Measurements from ENCODE around the gene ENTPD7. TPM values are rescaled to one million over a fixed set of nuclear protein-coding genes. Genes with fewer than 3 reads are reported as not detected.
A peak's percentile ranks its signal among the peaks of the same experiment; 100 is the strongest.

ENTPD7 gene
- total RNA-seq, 4 donors from 2014 or later = 11.6 to 76.0 (median 35.2) TPM

DNA sequence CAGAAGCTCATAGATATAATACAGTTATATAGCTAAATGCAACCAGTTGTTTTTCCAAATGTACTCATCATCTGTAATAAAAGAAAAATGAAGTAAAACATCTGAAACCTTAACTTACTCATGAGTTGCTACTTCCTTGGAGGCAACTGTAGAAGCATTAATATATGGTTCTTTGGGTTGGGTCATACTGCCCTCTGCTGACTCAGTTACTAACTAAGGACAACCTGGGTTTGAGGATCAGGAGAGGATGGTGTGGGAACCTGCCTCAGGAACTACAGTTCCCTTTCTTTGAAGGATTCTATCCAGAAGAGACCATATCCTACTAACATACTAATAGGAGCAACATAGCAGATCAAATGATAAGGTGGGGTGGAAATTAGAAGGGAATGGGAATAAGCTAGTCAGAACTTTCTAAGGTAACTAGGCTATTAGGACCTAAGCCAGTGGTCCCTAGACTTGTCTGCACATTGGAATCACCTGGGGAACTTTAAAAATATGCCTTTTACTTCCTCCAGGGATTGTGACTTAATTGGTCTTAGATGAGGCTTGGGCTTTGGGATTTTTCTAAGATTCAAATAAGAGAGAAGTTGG lies 51.9 kb downstream of the ENTPD7 start:
- Histone ChIP-seq H3K27ac (no peak overlapping the region), H3K27me3 (no peaks in the 10 kb centered on the region), H3K36me3 (peaks cover 0 to 71% (median 0%) of the 10 kb centered on the region in 3 donors), H3K9me3 (no peaks in the 10 kb centered on the region), H3K4me3 (no peak overlapping the region), H3K4me1 (peaks cover 0 to 5% (median 0%) of the 10 kb centered on the region in 4 donors)
- TF ChIP-seq, protein P1, sequence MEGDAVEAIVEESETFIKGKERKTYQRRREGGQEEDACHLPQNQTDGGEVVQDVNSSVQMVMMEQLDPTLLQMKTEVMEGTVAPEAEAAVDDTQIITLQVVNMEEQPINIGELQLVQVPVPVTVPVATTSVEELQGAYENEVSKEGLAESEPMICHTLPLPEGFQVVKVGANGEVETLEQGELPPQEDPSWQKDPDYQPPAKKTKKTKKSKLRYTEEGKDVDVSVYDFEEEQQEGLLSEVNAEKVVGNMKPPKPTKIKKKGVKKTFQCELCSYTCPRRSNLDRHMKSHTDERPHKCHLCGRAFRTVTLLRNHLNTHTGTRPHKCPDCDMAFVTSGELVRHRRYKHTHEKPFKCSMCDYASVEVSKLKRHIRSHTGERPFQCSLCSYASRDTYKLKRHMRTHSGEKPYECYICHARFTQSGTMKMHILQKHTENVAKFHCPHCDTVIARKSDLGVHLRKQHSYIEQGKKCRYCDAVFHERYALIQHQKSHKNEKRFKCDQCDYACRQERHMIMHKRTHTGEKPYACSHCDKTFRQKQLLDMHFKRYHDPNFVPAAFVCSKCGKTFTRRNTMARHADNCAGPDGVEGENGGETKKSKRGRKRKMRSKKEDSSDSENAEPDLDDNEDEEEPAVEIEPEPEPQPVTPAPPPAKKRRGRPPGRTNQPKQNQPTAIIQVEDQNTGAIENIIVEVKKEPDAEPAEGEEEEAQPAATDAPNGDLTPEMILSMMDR (IDR thresholded peaks at IDR 0.05) = peak in 4 of 6 experiments; percentile 52 to 75 (median 64)
- TF ChIP-seq POLR2A (IDR thresholded peaks at IDR 0.05) = no peak
- peak in 1 of 3 donors; percentile 57 for DNase-seq

DNA sequence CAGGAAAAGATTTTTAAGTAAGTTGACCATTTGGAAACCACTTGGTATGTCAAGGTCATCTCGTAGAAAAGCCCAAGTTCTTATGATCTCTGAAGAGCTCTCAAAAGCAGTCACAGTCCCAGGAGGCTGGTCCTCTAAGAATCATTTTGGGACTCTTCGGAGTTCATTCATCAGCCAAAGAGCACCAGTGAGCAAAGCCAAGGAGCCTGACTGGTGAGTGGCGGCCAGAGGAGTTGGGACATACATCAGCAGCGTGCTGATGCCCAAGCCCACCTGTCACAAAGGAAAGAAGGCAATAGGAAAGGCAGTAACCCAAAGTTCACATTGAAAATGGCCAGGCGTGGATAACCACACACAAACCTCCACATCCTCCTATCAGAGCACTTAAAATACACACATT lies 55.1 kb downstream of the ENTPD7 start:
- Histone ChIP-seq H3K27me3 (no peaks in the 10 kb centered on the region), H3K4me3 (no peak overlapping the region), H3K9me3 (no peaks in the 10 kb centered on the region), H3K4me1 (no peaks in the 10 kb centered on the region), H3K36me3 (peaks cover 0 to 82% (median 0%) of the 10 kb centered on the region in 3 donors), H3K27ac (no peak overlapping the region)
- TF ChIP-seq, protein P1 (IDR thresholded peaks at IDR 0.05) = no peak
- no peak for TF ChIP-seq POLR2A (IDR thresholded peaks at IDR 0.05)
- DNase-seq = no peak

DNA sequence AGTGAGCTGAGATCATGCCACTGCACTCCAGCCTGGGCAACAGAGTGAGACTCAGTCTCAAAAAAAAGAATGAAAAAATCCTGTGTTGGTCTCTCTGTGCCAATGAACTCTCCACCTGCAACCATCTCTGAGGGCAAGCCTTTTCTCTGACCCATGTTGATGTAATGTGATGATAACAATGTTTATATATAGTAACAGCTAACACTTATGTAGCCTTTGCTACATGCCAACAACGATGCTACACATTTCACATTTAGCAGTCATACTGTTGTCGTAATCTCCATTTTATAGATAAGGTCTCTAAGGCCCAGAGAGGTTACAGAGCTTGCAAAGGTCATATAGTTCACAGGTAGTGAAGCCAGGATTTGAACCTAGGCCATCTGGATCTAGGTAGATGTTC lies 61.1 kb downstream of the ENTPD7 start:
- H3K4me3 ChIP-seq = no peak overlapping the region
- H3K9me3 ChIP-seq = no peaks in the 10 kb centered on the region
- H3K4me1 ChIP-seq = no peaks in the 10 kb centered on the region
- DNase-seq = no peak
- TF ChIP-seq, protein P1 (IDR thresholded peaks at IDR 0.05) = no peak
- no peak for TF ChIP-seq POLR2A (IDR thresholded peaks at IDR 0.05)
- H3K27me3 ChIP-seq = no peaks in the 10 kb centered on the region
- no peak overlapping the region for H3K27ac ChIP-seq
- peaks cover 0 to 96% (median 0%) of the 10 kb centered on the region in 3 donors for H3K36me3 ChIP-seq

DNA sequence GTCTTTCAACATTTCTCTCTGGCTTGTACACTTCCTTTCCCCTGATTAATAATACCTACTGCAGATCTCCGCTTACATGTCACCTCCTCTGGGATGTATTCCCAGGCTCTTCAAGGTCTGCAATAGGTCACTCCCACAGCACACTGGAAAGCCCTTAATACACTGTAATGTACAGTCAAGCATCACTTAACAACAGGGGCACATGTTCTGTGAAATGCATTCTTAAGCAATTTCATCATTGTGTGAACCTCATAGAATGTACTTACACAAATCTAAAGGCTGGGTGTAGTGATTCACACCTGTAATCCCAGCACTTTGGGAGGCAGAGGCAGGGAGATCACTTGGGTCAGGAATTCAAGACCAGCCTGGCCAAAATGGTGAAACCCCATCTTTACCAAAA lies 70.7 kb downstream of the ENTPD7 start:
- peaks cover 0 to 23% (median 4%) of the 10 kb centered on the region in 4 donors for H3K4me1 ChIP-seq
- no peaks in the 10 kb centered on the region for H3K9me3 ChIP-seq
- H3K27me3 ChIP-seq = no peaks in the 10 kb centered on the region
- TF ChIP-seq POLR2A (IDR thresholded peaks at IDR 0.05) = no peak
- H3K27ac ChIP-seq = no peak overlapping the region
- no peak for DNase-seq
- no peak overlapping the region for H3K4me3 ChIP-seq
- peaks cover 0 to 25% (median 0%) of the 10 kb centered on the region in 3 donors for H3K36me3 ChIP-seq

DNA sequence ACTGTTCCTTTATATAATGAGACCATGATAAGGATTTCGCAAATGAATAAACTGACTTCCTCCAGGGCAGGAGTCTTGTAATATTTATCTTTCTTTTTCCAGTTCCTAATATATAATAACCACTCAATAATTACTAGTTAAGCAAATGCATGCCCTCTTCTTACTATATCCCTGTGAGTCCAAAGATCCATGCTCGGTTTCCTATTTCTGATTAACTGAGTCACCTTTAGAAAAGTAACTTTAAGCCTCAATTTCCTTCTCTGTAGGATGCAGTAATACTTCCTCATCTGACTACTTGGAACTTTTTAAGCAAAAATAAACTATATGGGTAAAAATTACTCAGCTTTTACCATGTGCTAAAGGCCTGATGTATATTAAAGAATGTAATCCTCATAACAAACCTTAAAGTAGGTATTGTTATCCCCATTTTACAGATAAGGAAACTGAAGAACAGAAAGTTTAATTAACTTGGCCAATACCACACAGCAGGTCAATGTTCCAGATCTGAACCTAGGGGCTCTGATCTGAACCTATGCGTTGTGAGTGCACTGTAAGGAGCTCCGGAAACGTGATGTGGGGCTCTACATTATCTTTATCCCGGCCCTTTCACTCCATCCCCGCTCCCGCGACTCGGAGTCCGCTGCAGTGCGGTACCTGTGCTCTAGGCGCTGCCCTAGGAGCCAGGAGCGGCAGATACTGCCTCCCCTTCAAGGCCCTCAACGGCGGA lies 72.2 kb downstream of the ENTPD7 start:
- Histone ChIP-seq H3K36me3 (peaks cover 0 to 19% (median 0%) of the 10 kb centered on the region in 3 donors), H3K4me1 (peaks cover 0 to 23% (median 4%) of the 10 kb centered on the region in 4 donors), H3K9me3 (no peaks in the 10 kb centered on the region), H3K27me3 (no peaks in the 10 kb centered on the region), H3K4me3 (peak overlapping the region; percentile 78 to 86 (median 81)), H3K27ac (peak overlapping the region; percentile 92 to 97 (median 93))
- no peak for TF ChIP-seq POLR2A (IDR thresholded peaks at IDR 0.05)
- TF ChIP-seq, protein P1 (IDR thresholded peaks at IDR 0.05) = no peak
- no peak for DNase-seq
